Vagina (tissue), 2 donors: ENCODE results near the gene TTC9C. TPM values are rescaled to one million over a fixed set of nuclear protein-coding genes. Genes with fewer than 3 reads are reported as not detected.

Experiments
- DNase-seq, 2 donors: peaks; one replicate each; pipeline ENCODE4 v3.0.0-alpha.2; 2017; ENCODE audit errors: extremely low spot score in 2 of 2
- H3K27ac ChIP-seq: fragments of 200-600 bp; sonication (generic); one replicate; pipeline ENCODE4 v1.5.1; 2019
- H3K27me3 ChIP-seq: fragments of 200-600 bp; sonication (generic); one replicate; pipeline ENCODE4 v1.5.1; 2019
- H3K36me3 ChIP-seq, 2 donors: fragments of 200-600 bp; sonication (generic); one replicate each; pipeline ENCODE4 v1.5.1; 2017 to 2019
- H3K4me1 ChIP-seq: fragments of 200-600 bp; sonication (generic); one replicate; pipeline ENCODE4 v1.5.1; 2019
- H3K4me3 ChIP-seq, 2 donors: fragments of 200-600 bp; sonication (generic); 1 replicate in 1 of 2; 2 replicates in 1 of 2; pipeline ENCODE4 v1.5.1; 2016 to 2019
- H3K9me3 ChIP-seq: fragments of 200-600 bp; sonication (generic); one replicate; pipeline ENCODE4 v1.5.1; 2019
- CTCF ChIP-seq, 3 experiments: fragments of 450-650 bp in 2 of 3; fragments of 200-600 bp in 1 of 3; sonication (generic) in 1 of 3; IDR thresholded peaks; one replicate each; pipeline ENCODE4 v1.5.1; 2017 to 2019; ENCODE audit warnings: antibody characterized with exemption in 3 of 3, mild to moderate bottlenecking in 2 of 3, moderate library complexity in 2 of 3
- POLR2A ChIP-seq, 2 donors: fragments of 450-650 bp; IDR thresholded peaks; one replicate each; pipeline ENCODE4 v1.6.1; 2017; ENCODE audit warnings: antibody characterized with exemption in 2 of 2, mild to moderate bottlenecking in 2 of 2, moderate library complexity in 2 of 2
- POLR2AphosphoS5 ChIP-seq, 2 donors: sonication (generic); formaldehyde crosslinking; IDR thresholded peaks; one replicate each; pipeline ENCODE4 v1.9.0; 2017; ENCODE audit warnings: antibody characterized with exemption in 2 of 2, mild to moderate bottlenecking in 2 of 2, low read depth in 1 of 2; ENCODE audit not compliant: insufficient read depth in 1 of 2
- intact Hi-C: fragments of 100-400 bp; cut with DNase I; formaldehyde crosslinking; loops from one replicate; pipeline ENCODE4 v1.15.1; 2023
- total RNA-seq: library from RNA; depleted of rRNA; stranded (reverse); fragments of >200 nt; gene quantifications from one replicate; pipeline ENCODE4 v1.2.3, GENCODE V29; 2016

Gene TTC9C
- total RNA-seq, 1 donor from 2014 or later, result 18.7 TPM

- Histone ChIP-seq H3K36me3 (peaks cover 0 to 24% of the 10 kb centered on the region in 2 donors), H3K27ac (no peak overlapping the region), H3K27me3 (no peaks in the 10 kb centered on the region), H3K4me1 (peaks cover 13% of the 10 kb centered on the region), H3K4me3 (no peak overlapping the region), H3K9me3 (no peaks in the 10 kb centered on the region)
- no peak for DNase-seq
- intact Hi-C loops, result no loop called here
- TF ChIP-seq CTCF (IDR thresholded peaks at IDR 0.05) (no peak), POLR2AphosphoS5 (IDR thresholded peaks at IDR 0.05; ENCODE audit: insufficient read depth in 1 of 2, low read depth in 1 of 2) (no peak), POLR2A (IDR thresholded peaks at IDR 0.05) (no peak)
Observed at GRCh38 chr11:62775646-62776045, 47.4 kb downstream of the TTC9C start.

GRCh38 chr11:62777389-62777788 lies 49.1 kb downstream of the TTC9C start:
- intact Hi-C loops, result no loop called here
- Histone ChIP-seq H3K27ac (no peak overlapping the region), H3K27me3 (no peaks in the 10 kb centered on the region), H3K36me3 (peaks cover 0 to 31% of the 10 kb centered on the region in 2 donors), H3K4me3 (no peak overlapping the region), H3K4me1 (peaks cover 2% of the 10 kb centered on the region), H3K9me3 (no peaks in the 10 kb centered on the region)
- no peak for DNase-seq
- TF ChIP-seq POLR2A (IDR thresholded peaks at IDR 0.05) (no peak), CTCF (IDR thresholded peaks at IDR 0.05) (no peak), POLR2AphosphoS5 (IDR thresholded peaks at IDR 0.05; ENCODE audit: insufficient read depth in 1 of 2, low read depth in 1 of 2) (no peak)

GRCh38 chr11:62778441-62778840 lies 50.2 kb downstream of the TTC9C start:
- intact Hi-C loops, result no loop called here
- Histone ChIP-seq H3K9me3 (no peaks in the 10 kb centered on the region), H3K27ac (no peak overlapping the region), H3K4me1 (no peaks in the 10 kb centered on the region), H3K27me3 (no peaks in the 10 kb centered on the region), H3K36me3 (peaks cover 0 to 31% of the 10 kb centered on the region in 2 donors), H3K4me3 (no peak overlapping the region)
- no peak for DNase-seq
- TF ChIP-seq CTCF (IDR thresholded peaks at IDR 0.05), result no peak

- Histone ChIP-seq H3K27me3 (no peaks in the 10 kb centered on the region), H3K4me3 (no peak overlapping the region), H3K36me3 (peaks cover 0 to 11% of the 10 kb centered on the region in 2 donors), H3K4me1 (peaks cover 10% of the 10 kb centered on the region), H3K27ac (no peak overlapping the region), H3K9me3 (no peaks in the 10 kb centered on the region)
- no peak for DNase-seq
- TF ChIP-seq POLR2A (IDR thresholded peaks at IDR 0.05) (no peak), CTCF (IDR thresholded peaks at IDR 0.05) (no peak), POLR2AphosphoS5 (IDR thresholded peaks at IDR 0.05; ENCODE audit: insufficient read depth in 1 of 2, low read depth in 1 of 2) (no peak)
- intact Hi-C loops, result loop anchor here (10.0 kb wide), 1 partner anchor 52 kb away; the partner anchor contains the start of genes STX5, TEX54 and WDR74
Observed at GRCh38 chr11:62782753-62783152, 54.5 kb downstream of the TTC9C start.

- H3K27ac ChIP-seq, result peak overlapping the region; percentile 99
- intact Hi-C loops, result loop anchor here (5.0 to 10.0 kb wide), 2 partner anchors 48 to 76 kb away; partner anchors contain the start of genes STX5, TEX54 and WDR74
- peaks cover 0 to 6% of the 10 kb centered on the region in 2 donors for H3K36me3 ChIP-seq
- peaks cover 46% of the 10 kb centered on the region for H3K4me1 ChIP-seq
- H3K4me3 ChIP-seq, result peak overlapping the region; percentile 87 to 95
- peak; percentile 77 to 95 (median 89) for TF ChIP-seq CTCF (IDR thresholded peaks at IDR 0.05)
- no peak for TF ChIP-seq POLR2AphosphoS5 (IDR thresholded peaks at IDR 0.05; ENCODE audit: insufficient read depth in 1 of 2, low read depth in 1 of 2)
- no peak for TF ChIP-seq POLR2A (IDR thresholded peaks at IDR 0.05)
- no peak for DNase-seq
- H3K27me3 ChIP-seq, result no peaks in the 10 kb centered on the region
- no peaks in the 10 kb centered on the region for H3K9me3 ChIP-seq
Observed at GRCh38 chr11:62786318-62787004, 58.2 kb downstream of the TTC9C start.
